NT2/D1 (cell line): ENCODE measurements around the gene TBC1D19.

Experiments
- SUZ12 ChIP-seq: IDR thresholded peaks from 2 replicates; pipeline ENCODE4 v1.6.1; 2011; ENCODE audit not compliant: insufficient read length, insufficient read depth; ENCODE audit errors: extremely low read depth
- YY1 ChIP-seq: IDR thresholded peaks from 2 replicates; pipeline ENCODE4 v1.6.1; 2011; ENCODE audit not compliant: insufficient read length, insufficient read depth
- ZNF274 ChIP-seq: IDR thresholded peaks from 2 replicates; pipeline ENCODE4 v1.6.1; 2011; ENCODE audit warnings: mild to moderate bottlenecking, low read depth, low read length

DNA sequence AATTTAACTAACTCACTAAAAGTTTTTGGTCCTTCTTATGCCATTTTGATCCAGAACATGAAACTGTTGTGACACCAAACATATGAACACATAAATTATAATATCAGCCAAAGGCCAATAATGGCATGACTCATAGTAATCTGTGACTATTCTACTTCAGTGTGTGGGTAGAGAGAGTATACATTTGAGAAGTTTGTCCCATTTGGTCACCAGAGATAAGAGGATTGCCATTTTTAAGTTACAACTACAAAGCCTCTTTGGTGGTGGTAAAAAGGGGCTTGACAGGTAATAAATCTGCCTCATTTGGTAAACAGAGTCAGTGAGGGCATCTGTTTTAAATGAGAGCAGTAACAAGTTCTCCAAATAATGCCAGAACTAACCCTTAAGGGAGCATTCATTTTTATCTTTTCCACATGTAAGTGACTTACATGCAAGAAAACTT is 117.9 kb downstream of the TBC1D19 start:
- TF ChIP-seq ZNF274 (no peak), SUZ12 (no peak), YY1 (no peak)
